ELR (cell line): ENCODE measurements around the gene SLC2A10.

Experiments used
- DNase-seq: peaks from one replicate; pipeline ENCODE4 v3.0.0-alpha.2; 2015; ENCODE audit warnings: low read depth

SLC2A10 gene

DNA sequence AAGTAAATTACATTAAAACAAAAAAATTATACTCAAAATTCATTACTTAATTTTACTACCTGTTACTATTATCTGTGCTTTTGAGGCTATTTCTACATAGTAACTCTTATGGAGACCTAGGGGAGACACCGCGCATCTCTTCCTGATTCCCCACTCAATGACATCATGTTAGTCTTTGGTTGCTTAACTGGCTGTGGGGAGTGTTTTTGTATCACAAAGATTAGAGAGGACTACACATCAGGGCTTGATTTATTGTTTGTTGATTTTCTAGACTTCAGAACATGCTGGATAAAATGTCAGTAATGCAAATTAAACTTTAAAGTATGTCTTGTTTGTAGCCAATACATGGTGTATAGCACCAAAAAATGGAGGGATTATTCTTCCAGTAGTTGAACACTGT is 26.0 kb downstream of the SLC2A10 start:
- no peak for DNase-seq

GRCh38 chr20:46739431-46740213 is 30.2 kb downstream of the SLC2A10 start:
- DNase-seq = peak; percentile 62

- DNase-seq = no peak
These were observed 30.8 kb downstream of the SLC2A10 start for GRCh38 chr20:46740214-46740609.

GRCh38 chr20:46741924-46742668 is 32.6 kb downstream of the SLC2A10 start:
- no peak for DNase-seq

DNA sequence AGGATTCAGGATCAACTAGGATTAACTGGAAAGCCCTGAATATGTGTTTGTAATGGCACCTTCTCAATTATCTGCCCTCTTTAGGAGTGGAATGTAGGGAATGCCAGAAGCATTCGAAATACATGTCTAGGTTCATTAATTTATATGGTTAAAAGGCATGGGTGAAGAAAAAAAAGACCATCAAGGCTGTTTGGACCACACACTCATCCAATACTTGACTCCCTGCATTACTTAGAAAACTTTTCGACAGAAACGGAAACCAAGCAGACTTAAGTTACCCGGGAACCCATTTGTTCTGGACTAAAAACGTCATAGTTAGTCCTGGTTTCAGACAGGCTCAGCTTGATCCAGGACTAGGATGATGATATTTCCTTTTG is 33.2 kb downstream of the SLC2A10 start:
- no peak for DNase-seq

DNA sequence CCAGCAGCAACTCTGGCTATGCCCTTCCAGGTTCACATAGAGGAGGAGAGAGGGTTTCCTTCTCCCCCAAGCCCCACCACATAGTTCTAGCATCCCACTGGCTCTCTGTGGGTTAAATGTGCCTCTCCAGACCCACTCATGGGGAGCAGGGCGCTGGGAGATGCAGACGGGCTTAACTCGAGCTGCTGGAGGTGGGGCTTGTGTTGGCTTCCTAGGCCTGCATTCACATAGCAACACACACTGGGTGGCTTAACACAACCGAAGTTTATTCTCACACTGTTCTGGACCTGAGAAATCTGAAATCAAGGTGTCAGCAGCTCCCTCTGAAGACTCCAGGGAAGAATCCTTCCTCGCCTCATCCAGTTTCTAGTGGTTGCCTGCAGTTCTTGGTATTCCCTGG is 33.6 kb downstream of the SLC2A10 start:
- no peak for DNase-seq

- peak; percentile 68 for DNase-seq
These were observed 37.6 kb downstream of the SLC2A10 start for GRCh38 chr20:46746956-46747526.

DNA sequence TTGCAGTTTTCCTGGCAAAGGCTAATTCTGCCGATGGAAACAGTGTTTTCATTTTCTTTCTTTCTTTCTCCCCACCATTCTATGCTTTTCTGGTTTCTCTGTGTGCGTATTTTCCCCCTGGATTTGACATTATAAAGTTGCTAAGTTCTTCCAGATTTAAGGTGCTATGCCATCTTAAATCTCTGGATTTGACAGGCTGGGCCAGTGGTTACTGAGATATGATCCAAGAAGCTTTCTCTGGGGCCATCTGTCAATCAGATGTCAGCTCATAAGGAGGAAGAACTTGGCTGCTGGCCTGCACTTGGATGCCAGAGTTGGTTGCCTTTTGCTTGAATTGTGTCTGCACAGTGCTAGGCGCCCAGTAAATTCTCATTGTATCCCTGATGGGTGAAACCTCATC is 39.7 kb downstream of the SLC2A10 start:
- no peak for DNase-seq

DNA sequence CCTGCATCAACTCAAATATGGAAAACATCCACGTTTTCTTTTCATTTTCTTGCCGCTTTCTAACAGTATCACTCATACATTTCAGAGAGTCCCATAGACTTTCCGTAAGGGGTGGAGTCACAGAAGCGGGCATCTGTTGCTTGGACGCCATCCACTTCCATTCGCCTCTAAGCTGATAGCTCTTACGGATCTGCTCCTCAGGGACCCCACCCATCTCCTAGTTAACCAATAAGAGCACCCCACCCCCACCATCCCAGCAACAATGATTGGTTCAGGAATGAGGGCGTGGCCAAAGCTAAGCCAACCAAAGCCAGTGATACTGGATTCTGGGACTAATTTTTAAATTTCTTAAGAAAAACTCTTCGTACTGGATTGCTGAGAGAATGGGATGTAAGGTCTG is 42.4 kb downstream of the SLC2A10 start:
- peak; percentile 37 for DNase-seq

GRCh38 chr20:46752728-46753127 is 43.3 kb downstream of the SLC2A10 start:
- DNase-seq = peak; percentile 78

- no peak for DNase-seq
These were observed 46.3 kb downstream of the SLC2A10 start for GRCh38 chr20:46755483-46756413.

DNA sequence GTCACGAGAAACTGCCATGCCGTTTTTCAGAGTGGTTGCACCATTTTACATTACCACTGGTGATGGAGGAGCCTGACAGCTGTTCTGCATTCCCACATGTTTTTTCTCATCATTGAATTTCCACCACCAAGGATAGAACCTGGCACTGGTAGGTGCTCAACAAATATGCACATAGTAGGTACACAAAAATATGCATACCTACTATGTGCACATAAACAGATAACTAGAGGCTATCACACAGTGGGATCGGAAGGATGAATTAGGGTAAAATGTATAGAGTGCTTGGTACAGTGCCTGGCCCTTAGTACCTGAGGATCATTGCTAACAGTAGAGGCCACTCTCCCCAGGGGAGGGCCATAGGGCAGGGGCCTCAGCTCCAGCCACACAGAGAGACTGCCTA is 47.0 kb downstream of the SLC2A10 start:
- no peak for DNase-seq

GRCh38 chr20:46757135-46757534 is 47.7 kb downstream of the SLC2A10 start:
- DNase-seq = no peak

GRCh38 chr20:46757754-46758678 is 48.6 kb downstream of the SLC2A10 start:
- DNase-seq = peak; percentile 71

GRCh38 chr20:46758929-46759669 is 49.6 kb downstream of the SLC2A10 start:
- no peak for DNase-seq

- DNase-seq = no peak
These were observed 52.1 kb downstream of the SLC2A10 start for GRCh38 chr20:46761566-46761965.

DNA sequence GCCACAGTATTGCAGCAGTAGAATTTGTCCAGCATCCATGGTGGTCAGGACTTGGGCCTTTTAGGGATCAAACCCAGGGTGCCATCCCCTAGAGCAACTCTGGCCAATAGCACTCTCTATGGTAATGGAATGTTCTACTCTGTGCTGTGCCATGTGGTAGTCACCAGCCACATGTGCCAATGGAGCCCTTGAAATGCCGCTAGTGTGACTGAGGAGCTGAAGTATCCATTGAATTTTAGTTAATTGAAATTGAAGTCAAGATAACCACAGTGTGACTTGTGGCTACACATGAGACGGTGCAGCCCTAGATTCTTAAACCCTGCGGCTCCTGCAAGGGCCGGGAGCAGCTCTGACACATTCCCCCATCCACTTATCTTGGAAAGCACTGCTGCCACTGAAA is 54.6 kb downstream of the SLC2A10 start:
- no peak for DNase-seq

DNA sequence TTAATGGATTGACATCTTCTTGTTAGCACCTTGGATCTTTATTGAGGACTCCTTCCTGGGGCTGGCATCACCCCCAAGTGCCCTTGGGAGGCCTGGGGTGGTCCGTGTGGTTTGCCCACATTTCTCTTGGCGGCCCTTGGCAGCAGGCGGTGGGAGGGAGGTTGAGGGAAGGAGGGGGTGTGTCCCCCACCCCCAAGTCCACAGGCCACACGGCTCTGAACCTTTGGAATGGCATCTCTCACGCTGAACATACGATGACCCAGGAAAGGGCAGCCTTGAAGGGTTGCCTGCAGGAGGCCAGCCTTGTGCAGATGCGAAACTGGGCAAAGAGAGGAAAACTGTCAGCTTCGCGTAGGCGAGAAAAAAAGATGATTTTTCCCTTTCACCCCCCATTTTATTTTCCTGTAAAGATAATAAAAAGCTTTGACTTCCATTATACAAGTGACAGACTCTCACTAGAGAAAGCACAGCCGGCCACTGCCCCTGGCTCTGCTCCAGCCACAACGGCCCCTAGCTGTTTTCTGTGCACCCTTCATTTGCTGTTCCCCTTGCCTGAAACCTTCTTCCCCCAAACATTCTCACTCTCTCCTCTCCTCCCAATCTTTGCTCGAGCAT is 56.2 kb downstream of the SLC2A10 start:
- DNase-seq = no peak

DNA sequence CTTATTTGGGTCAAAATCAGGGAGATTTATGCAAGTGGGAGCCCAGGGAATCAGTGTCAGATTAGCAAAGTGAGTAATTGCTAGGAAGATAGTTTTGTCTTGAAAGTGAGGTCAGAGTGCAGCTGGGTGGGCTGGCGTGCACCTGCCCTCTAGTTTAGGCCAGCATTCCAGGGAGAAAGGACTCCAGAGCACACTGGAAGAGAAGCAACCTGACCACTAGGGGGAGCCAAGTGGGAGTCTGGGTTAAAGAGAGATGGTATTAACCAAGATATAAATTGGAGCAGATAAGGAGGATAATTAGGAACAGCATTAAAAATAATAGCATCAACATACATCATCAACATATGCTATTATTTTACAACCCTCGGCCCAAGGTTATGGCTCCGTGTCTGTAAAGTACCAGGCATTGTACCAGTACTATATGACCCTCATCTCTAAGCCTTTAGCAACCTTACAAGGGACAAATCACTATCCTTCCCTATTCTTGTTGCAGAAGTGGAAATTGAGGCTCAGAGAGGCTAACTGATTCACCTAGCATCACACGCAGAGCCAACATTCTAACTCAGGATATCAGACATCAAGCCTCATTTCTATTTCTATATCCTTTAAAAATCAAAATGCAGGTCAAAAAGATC is 57.8 kb downstream of the SLC2A10 start:
- peak; percentile 75 for DNase-seq
